ENCODE measurements around the gene TRAPPC5. TPM values are rescaled to one million over a fixed set of nuclear protein-coding genes. Genes with fewer than 3 reads are reported as not detected.
A peak's percentile ranks its signal among the peaks of the same experiment; 100 is the strongest.

Gene TRAPPC5
- total RNA-seq, 1 donor from 2014 or later, result 116 TPM

GRCh38 chr19:7672522-7672921, 8.1 kb upstream of the TRAPPC5 start:
- Histone ChIP-seq H3K4me3 (no peak overlapping the region), H3K27ac (replicated peaks) (no peak overlapping the region), H3K9me3 (replicated peaks) (peaks cover 8% of the 10 kb centered on the region), H3K4me1 (no peaks in the 10 kb centered on the region), H3K27me3 (ENCODE audit: low read depth) (peaks cover 78% of the 10 kb centered on the region), H3K36me3 (no peaks in the 10 kb centered on the region)
- DNase-seq, result no peak
- TF ChIP-seq, protein P1, sequence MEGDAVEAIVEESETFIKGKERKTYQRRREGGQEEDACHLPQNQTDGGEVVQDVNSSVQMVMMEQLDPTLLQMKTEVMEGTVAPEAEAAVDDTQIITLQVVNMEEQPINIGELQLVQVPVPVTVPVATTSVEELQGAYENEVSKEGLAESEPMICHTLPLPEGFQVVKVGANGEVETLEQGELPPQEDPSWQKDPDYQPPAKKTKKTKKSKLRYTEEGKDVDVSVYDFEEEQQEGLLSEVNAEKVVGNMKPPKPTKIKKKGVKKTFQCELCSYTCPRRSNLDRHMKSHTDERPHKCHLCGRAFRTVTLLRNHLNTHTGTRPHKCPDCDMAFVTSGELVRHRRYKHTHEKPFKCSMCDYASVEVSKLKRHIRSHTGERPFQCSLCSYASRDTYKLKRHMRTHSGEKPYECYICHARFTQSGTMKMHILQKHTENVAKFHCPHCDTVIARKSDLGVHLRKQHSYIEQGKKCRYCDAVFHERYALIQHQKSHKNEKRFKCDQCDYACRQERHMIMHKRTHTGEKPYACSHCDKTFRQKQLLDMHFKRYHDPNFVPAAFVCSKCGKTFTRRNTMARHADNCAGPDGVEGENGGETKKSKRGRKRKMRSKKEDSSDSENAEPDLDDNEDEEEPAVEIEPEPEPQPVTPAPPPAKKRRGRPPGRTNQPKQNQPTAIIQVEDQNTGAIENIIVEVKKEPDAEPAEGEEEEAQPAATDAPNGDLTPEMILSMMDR (IDR thresholded peaks at IDR 0.05; ENCODE audit: borderline replicate concordance), result no peak
- intact Hi-C loops (cut with micrococcal nuclease), result no loop called here

GRCh38 chr19:7674010-7675005, 6.3 kb upstream of the TRAPPC5 start:
- DNase-seq, result peak; percentile 70
- Histone ChIP-seq H3K4me1 (no peaks in the 10 kb centered on the region), H3K27ac (replicated peaks) (no peak overlapping the region), H3K4me3 (no peak overlapping the region), H3K36me3 (no peaks in the 10 kb centered on the region), H3K9me3 (replicated peaks) (peaks cover 8% of the 10 kb centered on the region), H3K27me3 (ENCODE audit: low read depth) (peaks cover 75% of the 10 kb centered on the region)
- intact Hi-C loops (cut with micrococcal nuclease), result no loop called here
- TF ChIP-seq, protein P1 (IDR thresholded peaks at IDR 0.05; ENCODE audit: borderline replicate concordance), result no peak

GRCh38 chr19:7676376-7676775, 4.3 kb upstream of the TRAPPC5 start:
- Histone ChIP-seq H3K4me3 (no peak overlapping the region), H3K27me3 (ENCODE audit: low read depth) (peaks cover 64% of the 10 kb centered on the region), H3K27ac (replicated peaks) (no peak overlapping the region), H3K9me3 (replicated peaks) (peaks cover 8% of the 10 kb centered on the region), H3K4me1 (peaks cover 11% of the 10 kb centered on the region), H3K36me3 (no peaks in the 10 kb centered on the region)
- no peak for DNase-seq
- intact Hi-C loops (cut with micrococcal nuclease), result no loop called here
- TF ChIP-seq, protein P1 (IDR thresholded peaks at IDR 0.05; ENCODE audit: borderline replicate concordance), result no peak

- TF ChIP-seq, protein P1 (IDR thresholded peaks at IDR 0.05; ENCODE audit: borderline replicate concordance), result no peak
- no peak within 1 kb of the TSS for H3K27ac ChIP-seq (replicated peaks)
- H3K4me3 ChIP-seq, result no peak within 1 kb of the TSS
- intact Hi-C loops (cut with micrococcal nuclease), result no loop called here
- H3K4me1 ChIP-seq, result peaks cover 16% of the 10 kb centered on the region
- no peaks in the 10 kb centered on the region for H3K36me3 ChIP-seq
- peaks cover 8% of the 10 kb centered on the region for H3K9me3 ChIP-seq (replicated peaks)
- DNase-seq, result no peak
- peaks cover 59% of the 10 kb centered on the region for H3K27me3 ChIP-seq (ENCODE audit: low read depth)
These were observed 3.8 kb upstream of the TRAPPC5 start, which contains the start of gene MCEMP1 for GRCh38 chr19:7676854-7677253. Gene MCEMP1, plus strand, starts transcription at chr19:7677090. Its CDS starts 31 bp downstream, at chr19:7677121.

DNA sequence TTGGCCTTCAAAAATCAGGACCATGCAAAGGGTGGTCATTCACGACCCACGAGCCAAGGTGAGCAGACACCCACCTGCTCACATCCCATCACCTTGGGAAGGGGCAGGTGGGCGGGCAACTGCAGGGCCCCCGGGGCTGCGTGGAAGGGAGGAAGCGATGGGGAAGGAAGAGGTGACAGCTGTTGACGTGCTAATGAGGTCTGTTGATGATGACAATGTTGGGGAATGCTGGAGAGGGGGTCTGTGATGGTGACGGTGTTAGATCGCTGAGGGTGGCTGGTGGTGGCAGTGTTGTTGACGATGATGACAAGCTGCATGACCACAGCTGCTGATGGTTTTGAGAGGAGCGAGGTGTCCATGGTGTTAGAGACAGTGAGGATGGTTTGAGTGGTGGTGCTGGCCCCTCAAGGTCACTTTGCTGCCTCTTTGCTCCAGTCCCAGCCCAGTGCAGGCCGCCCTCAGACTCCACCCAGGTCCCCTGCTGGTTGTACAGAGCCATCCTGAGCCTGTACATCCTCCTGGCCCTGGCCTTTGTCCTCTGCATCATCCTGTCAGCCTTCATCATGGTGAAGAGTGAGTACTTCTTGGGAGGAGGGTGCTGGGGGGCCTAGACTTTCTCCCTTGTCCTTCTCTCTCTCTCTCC, 2.8 kb upstream of the TRAPPC5 start:
- Histone ChIP-seq H3K27ac (replicated peaks) (no peak overlapping the region), H3K36me3 (peaks cover 6% of the 10 kb centered on the region), H3K9me3 (replicated peaks) (peaks cover 8% of the 10 kb centered on the region), H3K4me1 (peaks cover 21% of the 10 kb centered on the region), H3K4me3 (no peak overlapping the region), H3K27me3 (ENCODE audit: low read depth) (peaks cover 49% of the 10 kb centered on the region)
- DNase-seq, result no peak
- intact Hi-C loops (cut with micrococcal nuclease), result no loop called here
- TF ChIP-seq, protein P1 (IDR thresholded peaks at IDR 0.05; ENCODE audit: borderline replicate concordance), result no peak
